Panc1 (cell line): ENCODE data around the gene SLC25A33. TPM values are rescaled to one million over a fixed set of nuclear protein-coding genes. Genes with fewer than 3 reads are reported as not detected.
A peak's percentile ranks its signal among the peaks of the same experiment; 100 is the strongest.
"Not testable (repeated sequence)": the region's sequence is repeated elsewhere in the genome, so short reads cannot be mapped to it uniquely, and the experiment has no call there.

ENCODE experiments used
- ATAC-seq: fragments of 200-7000 bp; cut with Tn5 transposase; 2 replicates; pipeline ENCODE4 v1.9.1; 2020; ENCODE audit warnings: mild to moderate bottlenecking, moderate library complexity
- BruUV-seq: library from RNA; stranded (reverse); fragments of 400-500 nt; replicated peaks from 2 replicates; lab custom pipeline; 2021; lab: Mats Ljungman, UMichigan
- CTCF ChIA-PET: fragments of 300-600 bp; sonication (Branson Sonifier 250); formaldehyde crosslinking; loops from one replicate; lab custom pipeline; 2022; ENCODE audit warnings: antibody characterized with exemption; lab: Charles Lee
- POLR2A ChIA-PET: fragments of 300-600 bp; sonication (Branson Sonifier 250); formaldehyde crosslinking; loops from one replicate; lab custom pipeline; 2022; ENCODE audit warnings: antibody characterized with exemption; lab: Charles Lee
- DNase-seq: peaks from one replicate; pipeline ENCODE4 v3.0.0-alpha.2; 2010; ENCODE audit warnings: low read depth, low spot score
- H3K27ac ChIP-seq: 2 replicates; pipeline ENCODE4 v1.5.1; 2011; ENCODE audit warnings: mild to moderate bottlenecking, low read length, inconsistent platforms
- H3K27me3 ChIP-seq: fragments of 200-500 bp; sonication (Bioruptor generic); 2 replicates; pipeline ENCODE4 v1.6.0; 2014; ENCODE audit warnings: low read length, inconsistent platforms; ENCODE audit not compliant: control insufficient read depth, insufficient read depth
- H3K36me3 ChIP-seq: fragments of 200-500 bp; sonication (Bioruptor generic); 2 replicates; pipeline ENCODE4 v1.5.1; 2014; ENCODE audit warnings: inconsistent platforms, mild to moderate bottlenecking, low read length, moderate library complexity; ENCODE audit not compliant: control insufficient read depth, insufficient read depth
- H3K4me1 ChIP-seq: 2 replicates; pipeline ENCODE4 v1.5.1; 2011; ENCODE audit warnings: inconsistent platforms, mild to moderate bottlenecking, low read length, moderate library complexity; ENCODE audit not compliant: control insufficient read depth, insufficient read depth
- H3K4me3 ChIP-seq, 2 experiments: 2 replicates each; pipeline ENCODE4 v1.5.1; 2011 to 2012; ENCODE audit warnings: low read depth in 2 of 2, low read length in 2 of 2, mild to moderate bottlenecking in 2 of 2, inconsistent platforms in 1 of 2, moderate library complexity in 1 of 2
- H3K9me3 ChIP-seq: fragments of 200-500 bp; sonication (Bioruptor generic); 2 replicates; pipeline ENCODE4 v1.5.1; 2014; ENCODE audit warnings: low read depth, mild to moderate bottlenecking, inconsistent platforms, low read length, moderate library complexity; ENCODE audit not compliant: control insufficient read depth, insufficient read depth
- POLR2AphosphoS5 ChIP-seq: IDR thresholded peaks from 2 replicates; pipeline ENCODE4 v1.6.1; 2012; ENCODE audit warnings: mild to moderate bottlenecking, low read depth, low read length, moderate library complexity
- SIN3A ChIP-seq: IDR thresholded peaks from 2 replicates; pipeline ENCODE4 v1.6.1; 2012; ENCODE audit warnings: low read depth, mild to moderate bottlenecking, low read length, moderate library complexity, borderline replicate concordance; ENCODE audit not compliant: insufficient read depth
- TCF7L2 ChIP-seq: IDR thresholded peaks from 2 replicates; pipeline ENCODE4 v1.6.1; 2011; ENCODE audit warnings: mild to moderate bottlenecking, low read depth, low read length, inconsistent platforms
- in situ Hi-C: cut with HindIII; loops from 2 replicates; pipeline ENCODE4 v1.10.0; 2016; ENCODE audit warnings: low sequenced_read_pairs, low pct_unique_long_range_greater_than_20kb
- intact Hi-C: fragments of 100-400 bp; cut with micrococcal nuclease; formaldehyde crosslinking; loops from one replicate; pipeline ENCODE4 v1.10.0; 2022; ENCODE audit not compliant: unreplicated experiment
- total RNA-seq: library from RNA; stranded (reverse); gene quantifications from one replicate; pipeline ENCODE4 v1.2.1, GENCODE V29; 2021; ENCODE audit not compliant: unreplicated experiment
- TF ChIP-seq, protein P1 (sequence below): fragments of 450-650 bp; IDR thresholded peaks from 2 replicates; pipeline ENCODE4 v1.5.1; 2017; ENCODE audit warnings: mild to moderate bottlenecking
- TF ChIP-seq, protein P2 (sequence below), 2 experiments: IDR thresholded peaks; 2 replicates each; pipeline ENCODE4 v1.6.1; 2011 to 2012; ENCODE audit warnings: low read depth in 2 of 2, control low read depth in 1 of 2, low read length in 1 of 2, mild to moderate bottlenecking in 1 of 2, moderate library complexity in 1 of 2; ENCODE audit not compliant: insufficient read depth in 1 of 2

Gene SLC25A33
- total RNA-seq, 1 experiment from 2014 or later, result 13.4 TPM

DNA sequence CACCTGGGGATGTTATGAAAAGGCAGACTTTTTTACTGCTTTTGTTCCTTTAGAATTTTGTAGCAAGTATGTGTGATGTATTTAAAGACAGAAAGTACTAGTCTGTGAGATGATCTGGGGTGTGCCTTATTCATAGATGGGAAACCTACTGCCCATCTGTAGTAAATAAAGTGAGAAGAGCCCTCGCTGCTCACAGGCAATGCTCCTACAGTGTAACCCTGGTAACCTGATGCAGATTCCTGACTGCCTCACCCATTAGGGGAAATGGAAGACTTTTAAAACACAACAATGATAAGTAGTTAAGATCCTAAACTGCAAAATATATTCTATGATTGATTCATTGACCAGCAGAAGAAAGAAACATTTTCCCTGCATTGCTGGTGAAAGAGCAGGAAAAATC lies 30.0 kb downstream of the SLC25A33 start:
- 0 out of 2 replicates have a peak, but pooled peaks cover 5% of the 10 kb centered on the region for H3K36me3 ChIP-seq
- H3K27me3 ChIP-seq, result no peaks in the 10 kb centered on the region
- ATAC-seq, result no peak
- in situ Hi-C loops (no loop called here), intact Hi-C loops (no loop called here)
- no peaks in the 10 kb centered on the region for H3K9me3 ChIP-seq
- H3K4me1 ChIP-seq, result no peaks in the 10 kb centered on the region
- TF ChIP-seq TCF7L2 (no peak), SIN3A (no peak), POLR2AphosphoS5 (no peak)
- BruUV-seq, result no TSS peak
- DNase-seq, result no peak
- CTCF ChIA-PET, result interaction anchor here (0.7 kb wide), 1 partner anchor 58 kb away, joined by 6 read pairs; no protein-coding TSS in a partner anchor
- H3K4me3 ChIP-seq, result no peak overlapping the region
- H3K27ac ChIP-seq, result no peak overlapping the region
- POLR2A ChIA-PET, result no interaction called here

DNA sequence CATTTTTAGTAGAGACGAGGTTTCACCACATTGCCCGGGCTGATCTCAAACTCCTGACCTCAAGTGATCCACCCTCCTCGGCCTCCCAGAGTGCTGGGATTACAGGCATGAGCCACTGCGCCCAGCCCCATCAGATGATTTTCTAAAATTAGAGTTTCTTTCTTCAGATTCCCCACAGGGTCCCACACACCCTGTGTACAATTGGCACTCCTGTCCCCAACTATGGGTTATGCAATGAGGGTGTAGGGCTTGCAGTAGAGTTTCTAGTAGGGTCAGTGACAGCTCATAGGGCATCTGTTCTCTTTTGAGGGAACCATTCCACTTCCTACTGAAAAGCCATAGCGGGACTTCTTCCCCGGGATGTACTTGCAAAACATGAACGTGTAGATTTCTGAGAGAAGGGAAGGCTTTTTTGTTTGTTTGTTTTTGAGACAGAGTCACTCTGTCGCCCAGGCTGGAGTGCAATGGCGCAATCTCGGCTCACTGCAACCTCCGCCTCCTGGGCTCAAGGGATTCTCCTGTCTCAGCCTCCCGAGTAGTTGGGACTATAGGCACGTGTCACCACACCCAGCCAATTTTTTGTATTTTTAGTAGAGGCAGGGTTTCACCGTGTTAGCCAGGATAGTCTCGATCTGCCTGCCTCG lies 31.7 kb downstream of the SLC25A33 start:
- ATAC-seq, BruUV-seq, H3K9me3 ChIP-seq, H3K27ac ChIP-seq, in situ Hi-C loops, H3K4me1 ChIP-seq, H3K36me3 ChIP-seq, DNase-seq, H3K4me3 ChIP-seq, H3K27me3 ChIP-seq: not testable (repeated sequence)
- intact Hi-C loops, result loop anchor here (5.0 kb wide), 1 partner anchor 304 kb away; no protein-coding TSS in a partner anchor
- CTCF ChIA-PET, result interaction anchor here (0.6 kb wide), 1 partner anchor 338 kb away, joined by 5 read pairs; no protein-coding TSS in a partner anchor
- POLR2A ChIA-PET, result interaction anchor here (0.5 to 0.9 kb wide), 2 partner anchors 13 to 441 kb away, joined by 6 read pairs; no protein-coding TSS in a partner anchor

DNA sequence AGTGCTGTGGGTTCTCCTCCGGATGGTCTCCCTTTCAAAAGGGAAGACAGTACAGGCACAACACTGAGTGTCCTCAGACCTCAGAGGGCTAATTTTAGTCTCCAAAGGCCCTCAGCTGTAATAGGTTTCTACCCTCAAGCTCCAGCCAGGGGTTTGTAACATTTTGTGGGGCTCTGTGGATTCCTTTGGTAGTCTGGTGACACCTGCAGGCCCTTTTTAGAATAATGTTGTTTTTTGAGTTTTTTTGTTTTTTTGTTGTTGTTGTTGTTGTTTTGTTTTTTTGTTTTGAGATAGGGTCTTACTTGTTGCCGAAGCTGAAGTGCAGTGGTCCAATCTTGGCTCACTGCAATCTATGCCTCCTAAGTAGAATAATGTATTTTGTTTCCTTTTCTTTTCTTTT lies 34.5 kb downstream of the SLC25A33 start:
- no TSS peak for BruUV-seq
- intact Hi-C loops (loop anchor here (1.0 to 5.0 kb wide), 2 partner anchors 78 to 306 kb away; no protein-coding TSS in a partner anchor), in situ Hi-C loops (no loop called here)
- DNase-seq (no peak), ATAC-seq (no peak)
- Histone ChIP-seq H3K9me3 (no peaks in the 10 kb centered on the region), H3K36me3 (peaks cover 7% of the 10 kb centered on the region), H3K27me3 (no peaks in the 10 kb centered on the region), H3K27ac (no peak overlapping the region), H3K4me3 (no peak overlapping the region), H3K4me1 (no peaks in the 10 kb centered on the region)
- no peak for TF ChIP-seq POLR2AphosphoS5
- TF ChIP-seq, protein P1, sequence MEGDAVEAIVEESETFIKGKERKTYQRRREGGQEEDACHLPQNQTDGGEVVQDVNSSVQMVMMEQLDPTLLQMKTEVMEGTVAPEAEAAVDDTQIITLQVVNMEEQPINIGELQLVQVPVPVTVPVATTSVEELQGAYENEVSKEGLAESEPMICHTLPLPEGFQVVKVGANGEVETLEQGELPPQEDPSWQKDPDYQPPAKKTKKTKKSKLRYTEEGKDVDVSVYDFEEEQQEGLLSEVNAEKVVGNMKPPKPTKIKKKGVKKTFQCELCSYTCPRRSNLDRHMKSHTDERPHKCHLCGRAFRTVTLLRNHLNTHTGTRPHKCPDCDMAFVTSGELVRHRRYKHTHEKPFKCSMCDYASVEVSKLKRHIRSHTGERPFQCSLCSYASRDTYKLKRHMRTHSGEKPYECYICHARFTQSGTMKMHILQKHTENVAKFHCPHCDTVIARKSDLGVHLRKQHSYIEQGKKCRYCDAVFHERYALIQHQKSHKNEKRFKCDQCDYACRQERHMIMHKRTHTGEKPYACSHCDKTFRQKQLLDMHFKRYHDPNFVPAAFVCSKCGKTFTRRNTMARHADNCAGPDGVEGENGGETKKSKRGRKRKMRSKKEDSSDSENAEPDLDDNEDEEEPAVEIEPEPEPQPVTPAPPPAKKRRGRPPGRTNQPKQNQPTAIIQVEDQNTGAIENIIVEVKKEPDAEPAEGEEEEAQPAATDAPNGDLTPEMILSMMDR, result peak; percentile 64
- TF ChIP-seq, protein P2, sequence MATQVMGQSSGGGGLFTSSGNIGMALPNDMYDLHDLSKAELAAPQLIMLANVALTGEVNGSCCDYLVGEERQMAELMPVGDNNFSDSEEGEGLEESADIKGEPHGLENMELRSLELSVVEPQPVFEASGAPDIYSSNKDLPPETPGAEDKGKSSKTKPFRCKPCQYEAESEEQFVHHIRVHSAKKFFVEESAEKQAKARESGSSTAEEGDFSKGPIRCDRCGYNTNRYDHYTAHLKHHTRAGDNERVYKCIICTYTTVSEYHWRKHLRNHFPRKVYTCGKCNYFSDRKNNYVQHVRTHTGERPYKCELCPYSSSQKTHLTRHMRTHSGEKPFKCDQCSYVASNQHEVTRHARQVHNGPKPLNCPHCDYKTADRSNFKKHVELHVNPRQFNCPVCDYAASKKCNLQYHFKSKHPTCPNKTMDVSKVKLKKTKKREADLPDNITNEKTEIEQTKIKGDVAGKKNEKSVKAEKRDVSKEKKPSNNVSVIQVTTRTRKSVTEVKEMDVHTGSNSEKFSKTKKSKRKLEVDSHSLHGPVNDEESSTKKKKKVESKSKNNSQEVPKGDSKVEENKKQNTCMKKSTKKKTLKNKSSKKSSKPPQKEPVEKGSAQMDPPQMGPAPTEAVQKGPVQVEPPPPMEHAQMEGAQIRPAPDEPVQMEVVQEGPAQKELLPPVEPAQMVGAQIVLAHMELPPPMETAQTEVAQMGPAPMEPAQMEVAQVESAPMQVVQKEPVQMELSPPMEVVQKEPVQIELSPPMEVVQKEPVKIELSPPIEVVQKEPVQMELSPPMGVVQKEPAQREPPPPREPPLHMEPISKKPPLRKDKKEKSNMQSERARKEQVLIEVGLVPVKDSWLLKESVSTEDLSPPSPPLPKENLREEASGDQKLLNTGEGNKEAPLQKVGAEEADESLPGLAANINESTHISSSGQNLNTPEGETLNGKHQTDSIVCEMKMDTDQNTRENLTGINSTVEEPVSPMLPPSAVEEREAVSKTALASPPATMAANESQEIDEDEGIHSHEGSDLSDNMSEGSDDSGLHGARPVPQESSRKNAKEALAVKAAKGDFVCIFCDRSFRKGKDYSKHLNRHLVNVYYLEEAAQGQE (IDR thresholded peaks at IDR 0.05; ENCODE audit: insufficient read depth in 1 of 2, low read depth in 2 of 2, low read length in 1 of 2), result no peak
- POLR2A ChIA-PET, result no interaction called here
- CTCF ChIA-PET, result interaction anchor here (0.7 to 1.5 kb wide), 5 partner anchors 14 to 306 kb away, joined by 3 to 10 read pairs (median 4); no protein-coding TSS in a partner anchor
